Measurements from ENCODE around the gene XPOT.
A peak's percentile ranks its signal among the peaks of the same experiment; 100 is the strongest.

The XPOT gene

DNA sequence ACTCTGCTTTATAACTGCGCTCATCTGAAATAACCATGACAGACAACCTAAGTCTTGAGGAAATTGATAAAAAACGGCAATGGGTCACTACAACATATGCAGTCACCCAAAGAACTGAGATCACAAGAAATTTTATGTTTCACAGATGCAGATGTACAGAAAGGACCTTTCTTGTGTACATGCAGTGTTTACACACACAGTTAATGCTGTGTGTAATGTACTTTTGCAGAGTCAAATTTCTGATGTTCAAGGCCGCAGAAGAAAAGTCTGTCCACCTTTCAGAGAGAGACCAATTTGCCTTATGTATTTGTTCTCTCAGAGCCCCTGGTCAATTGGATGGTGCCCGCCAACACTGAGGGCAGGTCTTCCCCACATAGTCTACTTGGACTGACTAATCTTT, 24.8 kb downstream of the XPOT start:
- DNase-seq: no peak

GRCh38 chr12:64430886-64431285, 26.7 kb downstream of the XPOT start:
- DNase-seq: no peak

DNA sequence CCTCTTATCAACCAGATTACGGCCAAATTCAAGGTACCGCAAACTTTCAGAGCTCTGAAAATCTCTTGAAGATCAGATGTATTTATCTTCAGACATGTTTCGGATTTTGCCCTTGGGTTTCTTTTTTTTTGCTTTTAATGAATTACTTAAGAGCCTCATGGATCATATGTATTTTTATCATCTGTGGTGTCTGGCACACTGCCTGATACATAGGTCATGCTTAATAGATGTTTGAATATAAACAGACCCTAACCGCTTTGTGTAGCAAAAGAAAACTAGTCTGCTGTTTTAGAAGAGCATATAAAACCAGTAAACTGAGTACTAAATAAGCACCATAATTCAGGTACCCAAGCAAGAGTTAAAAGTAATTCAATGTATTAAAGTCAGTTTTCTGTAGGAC, 27.6 kb downstream of the XPOT start:
- DNase-seq: no peak

GRCh38 chr12:64433915-64434314, 29.7 kb downstream of the XPOT start:
- no peak for DNase-seq

- DNase-seq: no peak
Observed at GRCh38 chr12:64440100-64440499, 35.9 kb downstream of the XPOT start.

DNA sequence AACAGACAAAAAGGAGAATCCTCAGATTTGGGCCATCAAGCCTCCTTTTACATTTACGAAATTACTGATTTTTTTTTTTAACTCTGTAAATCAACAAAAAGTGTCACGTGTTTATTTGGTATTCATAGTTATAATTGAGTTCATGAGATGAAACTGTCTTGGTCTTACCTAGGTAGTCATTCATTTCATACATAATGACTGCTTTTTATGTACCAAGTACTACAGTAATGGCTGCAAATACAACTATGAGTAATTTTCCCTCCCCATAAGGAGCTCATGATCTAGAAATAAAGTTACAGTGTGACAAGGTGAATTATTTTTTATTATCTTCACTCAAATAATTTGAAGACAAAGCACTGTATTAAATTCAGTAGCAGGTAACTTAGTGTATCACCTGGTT, 41.3 kb downstream of the XPOT start:
- DNase-seq: no peak

DNA sequence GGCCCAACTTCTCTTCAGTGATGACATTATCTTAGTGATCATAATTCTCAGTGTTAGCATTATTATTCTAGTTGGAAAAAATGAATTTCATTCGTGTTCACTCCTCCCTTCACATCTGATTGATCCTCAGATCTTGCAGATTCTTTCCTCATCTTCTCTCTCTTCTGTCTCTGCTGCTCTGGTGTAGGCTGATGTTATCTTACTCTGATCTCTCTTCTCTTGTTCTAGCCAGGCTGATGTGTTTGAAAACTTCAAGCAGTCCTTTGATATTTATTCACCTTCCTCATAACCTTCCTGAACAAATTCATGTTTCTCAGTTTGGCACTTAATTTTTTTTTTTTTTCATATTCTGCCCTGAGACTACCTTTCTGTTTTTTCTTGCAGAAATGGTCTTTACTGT, 42.1 kb downstream of the XPOT start:
- no peak for DNase-seq

- no peak for DNase-seq
Observed at GRCh38 chr12:64450057-64450640, 46.0 kb downstream of the XPOT start.

DNA sequence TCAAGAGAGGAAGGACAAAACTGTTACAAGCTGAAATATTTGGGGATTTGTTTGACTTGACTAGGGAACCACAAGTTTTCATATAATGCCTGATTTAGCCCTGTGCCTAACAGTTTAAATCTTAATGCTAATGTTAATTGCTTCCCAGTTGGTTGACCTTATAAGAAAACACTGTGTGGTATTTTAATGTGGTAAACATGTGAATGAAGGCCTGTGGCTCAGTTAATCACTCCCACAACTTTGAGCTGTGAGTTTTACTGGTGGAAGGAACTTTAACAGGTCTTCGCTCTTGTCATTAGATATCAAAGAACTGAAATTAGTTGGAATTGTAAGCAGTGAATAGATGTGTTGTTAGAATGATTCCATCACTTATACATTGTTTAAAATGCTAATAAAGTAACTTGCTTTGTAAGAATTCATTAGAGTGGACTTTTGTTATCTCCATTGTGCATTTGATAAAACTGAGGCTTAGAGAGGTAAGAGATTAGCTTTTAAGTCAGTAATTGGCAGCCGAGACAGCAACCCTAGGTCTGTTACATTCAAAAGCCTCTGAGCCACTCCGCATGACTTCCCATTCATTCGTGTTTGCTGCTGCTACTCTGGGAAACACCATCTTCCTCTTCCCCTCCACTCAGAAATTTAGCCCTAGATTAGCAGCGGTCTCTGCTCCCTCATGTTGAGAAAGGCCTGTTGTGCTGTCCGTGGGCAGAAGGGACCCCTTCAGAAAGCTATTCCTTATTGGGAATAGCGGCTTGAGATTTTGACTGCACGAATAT, 46.7 kb downstream of the XPOT start:
- DNase-seq: no peak

DNA sequence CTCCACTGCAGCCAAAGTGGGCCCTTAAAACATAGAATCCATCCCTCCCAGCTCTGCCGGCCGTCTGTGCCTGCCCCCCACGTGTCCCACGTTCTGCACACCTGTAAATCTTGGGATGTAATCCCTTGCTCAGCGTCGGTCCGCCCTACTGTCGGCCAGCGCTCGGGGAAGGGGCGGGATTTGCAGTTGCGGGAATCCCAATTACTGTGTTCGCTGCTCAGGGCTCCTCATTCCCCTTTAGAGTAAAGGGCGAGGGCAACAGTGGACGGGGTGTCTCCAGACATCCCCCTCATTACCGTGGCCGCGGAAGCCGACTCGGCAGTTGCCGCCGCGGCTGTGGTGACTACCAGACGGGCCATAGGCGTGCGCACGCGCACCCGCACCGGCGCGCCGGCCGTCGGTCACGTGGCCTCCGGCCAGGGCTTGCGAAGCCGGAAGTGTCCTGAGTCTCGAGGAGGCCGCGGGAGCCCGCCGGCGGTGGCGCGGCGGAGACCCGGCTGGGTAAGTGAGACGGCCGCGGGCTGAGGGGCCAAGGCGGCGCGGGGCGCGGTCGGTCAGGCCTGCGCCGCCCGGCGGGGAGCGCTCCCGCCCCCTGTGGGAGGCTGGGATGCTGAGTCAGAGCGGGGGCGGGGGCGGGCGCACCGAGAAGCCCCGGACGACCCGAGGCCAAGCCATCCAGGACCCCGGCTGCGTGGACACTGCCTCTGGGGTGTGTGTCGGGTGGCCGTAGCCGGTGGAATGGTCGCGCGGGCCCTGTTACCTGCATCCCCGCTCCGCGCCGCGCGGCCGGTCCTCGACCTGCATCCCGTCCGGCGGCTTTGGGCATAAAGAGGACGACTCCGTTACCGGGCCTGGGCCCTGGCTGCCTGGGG, 47.7 kb downstream of the XPOT start, which contains the start of gene TBK1:
Gene TBK1, plus strand, starts transcription at position 434 of the 872 bp plus-strand sequence. CDS start 3,751 bp downstream, outside the sequence.
- DNase-seq: peak; percentile 61 to 74

- DNase-seq: peak in 1 of 2 experiments; percentile 51
Observed at GRCh38 chr12:64452559-64453329, 48.6 kb downstream of the XPOT start.

DNA sequence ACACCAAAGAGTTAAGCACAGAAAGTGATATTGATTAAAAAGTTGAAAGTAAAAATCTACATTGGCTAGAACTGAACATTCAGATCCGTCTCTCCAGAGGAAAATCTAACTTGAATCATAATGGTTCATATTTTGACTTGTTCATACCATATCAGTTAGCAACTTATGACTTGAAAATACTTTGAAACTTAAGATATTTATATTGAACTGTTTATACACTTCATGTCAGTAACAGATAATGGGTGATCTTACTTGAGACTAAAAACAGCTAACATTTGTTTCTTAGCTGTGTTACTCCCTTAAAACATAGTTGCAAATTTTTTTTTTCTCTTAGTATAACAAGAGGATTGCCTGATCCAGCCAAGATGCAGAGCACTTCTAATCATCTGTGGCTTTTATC, 51.3 kb downstream of the XPOT start:
- DNase-seq: no peak

- no peak for DNase-seq
Observed at GRCh38 chr12:64456119-64456518, 51.9 kb downstream of the XPOT start.

- DNase-seq: no peak
Observed at GRCh38 chr12:64457032-64457431, 52.8 kb downstream of the XPOT start.

GRCh38 chr12:64457466-64457865, 53.3 kb downstream of the XPOT start:
- DNase-seq: no peak

DNA sequence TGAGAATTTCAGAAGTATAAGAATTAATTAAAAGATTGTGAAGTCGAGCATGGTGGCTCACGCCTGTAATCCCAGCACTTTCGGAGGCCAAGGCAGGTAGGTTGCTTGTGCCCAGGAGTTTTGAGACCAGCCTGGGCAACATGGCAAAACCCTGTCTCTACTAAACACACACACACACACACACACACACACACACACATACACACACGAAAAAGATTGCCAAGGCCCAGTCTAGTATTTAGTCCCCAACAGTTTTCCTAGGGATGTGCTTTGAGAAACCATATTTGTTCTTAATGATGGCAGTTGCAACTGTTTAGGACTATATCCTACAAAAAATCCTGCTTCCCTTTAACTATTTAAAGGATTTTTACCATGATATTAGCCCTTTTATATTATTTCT, 53.7 kb downstream of the XPOT start:
- no peak for DNase-seq

DNA sequence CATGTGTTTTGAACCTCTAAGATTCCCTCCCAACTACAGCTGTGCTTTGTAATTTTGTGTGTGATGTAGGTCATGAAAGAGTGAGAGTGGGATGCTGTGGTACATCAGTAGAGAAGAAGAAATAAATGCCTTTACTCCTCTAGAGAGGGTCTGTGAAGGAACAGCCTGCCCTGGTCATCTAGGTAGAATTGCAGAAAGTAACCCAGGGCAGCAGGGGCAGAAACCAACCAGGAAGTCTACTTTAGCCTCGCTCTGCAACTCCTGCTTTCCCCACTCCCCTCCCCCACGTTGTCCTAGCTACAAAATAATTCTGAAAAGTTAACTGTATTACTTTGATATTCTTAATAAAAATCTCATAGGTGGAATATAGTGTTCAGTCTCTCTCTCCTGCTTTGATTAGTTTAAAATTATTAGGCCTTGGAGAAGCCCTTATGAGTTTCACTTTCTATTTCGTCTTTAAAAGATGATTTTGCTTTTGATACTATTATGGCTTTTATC, 55.3 kb downstream of the XPOT start:
- DNase-seq: no peak

DNA sequence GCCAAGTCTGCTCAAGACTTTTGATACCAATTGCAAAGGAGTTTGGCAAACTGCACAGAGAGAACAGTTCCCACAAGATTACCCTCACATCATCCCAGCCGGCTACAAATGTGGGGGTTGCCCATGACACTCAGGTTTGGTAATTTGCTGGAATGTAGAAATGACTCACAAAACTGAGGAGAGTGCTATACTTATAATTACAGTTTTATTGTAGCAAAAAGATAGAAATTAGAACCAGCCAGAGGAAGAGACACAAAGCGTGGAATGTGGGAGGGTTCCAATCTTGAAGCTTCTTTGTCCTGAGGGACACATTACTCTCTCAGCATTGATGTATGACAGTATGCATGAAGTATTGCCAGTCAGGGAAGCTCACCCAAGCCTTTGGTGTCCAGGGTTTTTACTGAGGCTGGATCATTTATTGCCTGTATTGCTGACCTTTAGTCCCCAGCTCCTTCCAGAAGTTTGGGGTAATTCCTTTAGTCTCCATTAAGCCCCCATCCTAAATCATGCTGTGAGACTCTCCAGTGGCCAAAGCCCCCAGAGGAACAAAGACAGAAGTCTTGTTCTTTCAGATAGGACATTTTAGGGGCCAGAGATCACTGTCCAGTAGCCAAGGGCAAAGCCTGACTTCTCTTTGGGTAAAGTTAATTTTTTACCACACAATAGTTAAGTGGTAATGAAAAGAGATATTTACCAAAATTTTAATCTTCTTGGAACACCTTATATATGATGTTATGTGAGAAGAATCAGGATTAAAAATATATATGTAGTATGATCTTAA, 57.6 kb downstream of the XPOT start:
- DNase-seq: no peak

DNA sequence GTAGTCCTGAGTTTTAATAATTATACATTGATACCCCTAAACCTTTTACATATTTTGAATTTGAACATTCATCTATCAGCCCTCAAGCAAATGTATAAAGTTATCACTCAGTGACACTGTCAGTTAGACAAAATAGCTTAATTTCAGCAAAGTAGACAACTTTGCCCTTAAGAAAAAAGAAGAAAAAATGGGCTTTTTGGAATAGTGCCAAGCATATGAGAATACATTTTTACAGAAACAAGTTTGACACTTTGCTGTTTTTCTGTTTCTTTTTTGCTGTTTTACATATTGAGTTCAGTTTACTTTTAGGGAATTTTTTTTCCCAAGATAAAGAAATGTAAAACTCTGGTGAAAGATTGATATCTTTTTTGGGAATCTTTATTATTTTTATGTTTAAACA, 62.0 kb downstream of the XPOT start:
- no peak for DNase-seq

DNA sequence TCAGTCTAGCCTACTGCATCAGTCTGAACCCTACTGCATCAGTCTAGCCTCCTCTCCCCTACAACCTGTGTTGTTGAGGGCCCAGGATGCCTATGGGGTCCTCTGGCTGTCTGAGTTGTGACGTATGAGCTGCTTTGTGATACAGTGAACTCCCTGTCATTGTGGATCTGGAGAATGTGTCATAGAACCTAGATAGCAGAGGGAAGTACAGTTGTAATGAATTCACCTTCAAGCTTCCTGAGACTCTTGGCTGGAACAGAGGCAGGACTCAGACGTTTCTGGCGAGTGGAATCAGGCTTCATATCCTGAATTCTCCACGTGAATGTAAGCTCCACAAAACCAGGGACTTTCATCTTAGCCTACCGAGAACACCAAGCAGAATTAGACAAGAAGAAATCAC, 64.8 kb downstream of the XPOT start:
- DNase-seq: no peak

DNA sequence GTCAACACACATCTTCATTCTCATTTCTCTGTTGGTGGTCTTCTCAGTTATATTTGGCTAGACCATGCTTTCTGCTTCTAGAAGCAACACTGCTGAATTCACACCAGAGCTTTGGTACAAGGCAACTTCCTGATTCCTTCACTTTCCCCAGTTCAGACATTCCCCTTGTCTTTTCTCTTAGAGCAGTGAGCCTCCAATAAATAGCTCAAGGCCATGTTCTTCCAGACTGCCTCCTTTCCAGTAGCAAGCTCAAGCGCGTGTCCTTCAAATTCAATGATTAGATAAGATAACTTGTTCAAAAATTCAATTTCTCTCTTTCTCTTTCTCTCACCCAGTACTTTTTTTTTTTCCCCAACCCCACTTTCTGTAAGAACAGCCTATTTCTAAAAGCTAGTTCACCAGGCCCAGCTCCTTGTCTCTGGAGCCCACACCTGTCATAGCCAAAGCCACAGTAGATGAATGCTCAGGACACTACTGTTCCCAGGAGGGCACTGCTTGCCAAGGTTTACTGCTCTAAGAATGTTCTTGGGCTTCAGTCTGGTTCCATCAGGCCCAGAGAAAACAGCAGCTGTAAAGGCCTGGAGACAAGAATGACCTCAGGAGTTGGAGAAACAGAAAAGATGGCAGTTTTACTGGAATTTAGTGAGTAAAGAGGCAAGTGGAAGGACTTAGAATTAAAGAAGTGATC, 65.4 kb downstream of the XPOT start:
- DNase-seq: no peak
